Measurements from ENCODE around the gene ABLIM1.

The ABLIM1 gene

DNA sequence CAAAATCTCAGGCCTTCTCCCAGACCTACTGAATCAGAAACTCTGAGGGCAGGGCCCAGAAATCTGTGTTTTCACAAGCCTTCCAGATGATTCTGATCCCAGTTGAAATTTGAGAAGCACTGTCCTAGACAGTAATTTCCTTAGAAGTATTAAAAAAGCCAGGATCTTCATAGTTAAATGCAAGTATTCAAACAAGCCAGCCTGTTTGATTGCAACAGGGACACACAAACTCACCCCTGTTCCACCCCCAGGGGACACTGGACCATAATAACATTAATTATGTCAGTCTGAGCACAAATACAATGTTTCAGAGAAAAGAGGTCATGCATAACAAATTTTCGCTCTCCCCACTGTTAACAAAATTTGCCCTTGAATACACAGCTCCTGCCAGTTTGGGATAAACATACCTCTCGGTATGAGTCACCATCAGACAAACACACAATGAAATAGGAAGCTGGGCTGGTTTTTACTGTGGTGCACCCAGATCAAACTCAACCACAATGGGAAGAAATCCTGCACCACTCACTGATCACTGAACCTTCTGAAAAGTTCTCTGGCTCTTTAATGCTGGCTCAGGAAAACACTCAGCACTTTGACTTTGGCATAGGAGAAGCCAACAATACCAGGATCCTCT, 34.3 kb downstream of the ABLIM1 start:
- no peak for TF ChIP-seq ZFX (IDR thresholded peaks at IDR 0.05; ENCODE audit: borderline replicate concordance)
- TF ChIP-seq, protein P1, sequence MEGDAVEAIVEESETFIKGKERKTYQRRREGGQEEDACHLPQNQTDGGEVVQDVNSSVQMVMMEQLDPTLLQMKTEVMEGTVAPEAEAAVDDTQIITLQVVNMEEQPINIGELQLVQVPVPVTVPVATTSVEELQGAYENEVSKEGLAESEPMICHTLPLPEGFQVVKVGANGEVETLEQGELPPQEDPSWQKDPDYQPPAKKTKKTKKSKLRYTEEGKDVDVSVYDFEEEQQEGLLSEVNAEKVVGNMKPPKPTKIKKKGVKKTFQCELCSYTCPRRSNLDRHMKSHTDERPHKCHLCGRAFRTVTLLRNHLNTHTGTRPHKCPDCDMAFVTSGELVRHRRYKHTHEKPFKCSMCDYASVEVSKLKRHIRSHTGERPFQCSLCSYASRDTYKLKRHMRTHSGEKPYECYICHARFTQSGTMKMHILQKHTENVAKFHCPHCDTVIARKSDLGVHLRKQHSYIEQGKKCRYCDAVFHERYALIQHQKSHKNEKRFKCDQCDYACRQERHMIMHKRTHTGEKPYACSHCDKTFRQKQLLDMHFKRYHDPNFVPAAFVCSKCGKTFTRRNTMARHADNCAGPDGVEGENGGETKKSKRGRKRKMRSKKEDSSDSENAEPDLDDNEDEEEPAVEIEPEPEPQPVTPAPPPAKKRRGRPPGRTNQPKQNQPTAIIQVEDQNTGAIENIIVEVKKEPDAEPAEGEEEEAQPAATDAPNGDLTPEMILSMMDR (IDR thresholded peaks at IDR 0.05) = no peak
- no peak overlapping the region for H3K27ac ChIP-seq

DNA sequence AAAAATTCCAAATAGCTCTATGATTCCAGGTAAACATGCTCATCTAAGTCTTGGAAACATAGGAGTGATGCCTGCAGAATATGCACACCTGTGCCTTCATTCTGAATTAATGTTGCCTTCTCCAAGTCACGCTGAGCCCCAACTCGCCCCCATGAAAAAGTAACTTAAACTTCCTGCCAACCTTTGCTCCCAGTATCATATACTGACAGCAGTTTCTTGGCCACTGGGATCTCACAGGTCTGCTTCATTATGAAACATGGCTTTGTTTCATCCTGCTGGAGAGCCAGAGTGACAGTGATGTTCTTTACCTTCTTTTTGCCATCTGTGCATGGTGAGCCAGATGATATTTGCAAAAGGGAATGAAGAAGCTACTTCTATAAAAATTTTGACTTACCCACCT, 34.9 kb downstream of the ABLIM1 start:
- TF ChIP-seq, protein P1 (IDR thresholded peaks at IDR 0.05) = no peak
- no peak for TF ChIP-seq ZFX (IDR thresholded peaks at IDR 0.05; ENCODE audit: borderline replicate concordance)
- no peak overlapping the region for H3K27ac ChIP-seq

- TF ChIP-seq ZFX (IDR thresholded peaks at IDR 0.05; ENCODE audit: borderline replicate concordance) = no peak
- TF ChIP-seq, protein P1 (IDR thresholded peaks at IDR 0.05) = no peak
- H3K27ac ChIP-seq = no peak overlapping the region
These were observed 39.4 kb downstream of the ABLIM1 start for GRCh38 chr10:114618722-114619121.

DNA sequence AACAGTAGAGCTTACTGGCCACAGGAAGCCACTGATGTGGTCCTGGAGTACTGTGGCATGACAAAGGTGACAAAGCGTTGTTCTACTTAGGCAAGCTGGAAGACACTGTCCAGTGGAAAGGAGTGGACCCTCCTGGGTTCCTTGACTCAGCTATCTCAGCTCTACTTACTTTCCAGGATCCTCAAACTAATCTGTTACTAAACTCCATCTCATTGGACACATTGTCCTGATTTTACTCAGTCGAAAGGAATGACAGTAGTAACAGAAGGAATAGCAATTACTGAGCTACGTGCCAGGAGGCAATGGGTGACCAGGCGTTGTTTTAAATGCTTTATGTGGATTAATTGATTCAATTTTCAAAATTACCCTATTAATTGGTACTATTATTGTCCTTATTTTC, 41.6 kb downstream of the ABLIM1 start:
- no peak overlapping the region for H3K27ac ChIP-seq

DNA sequence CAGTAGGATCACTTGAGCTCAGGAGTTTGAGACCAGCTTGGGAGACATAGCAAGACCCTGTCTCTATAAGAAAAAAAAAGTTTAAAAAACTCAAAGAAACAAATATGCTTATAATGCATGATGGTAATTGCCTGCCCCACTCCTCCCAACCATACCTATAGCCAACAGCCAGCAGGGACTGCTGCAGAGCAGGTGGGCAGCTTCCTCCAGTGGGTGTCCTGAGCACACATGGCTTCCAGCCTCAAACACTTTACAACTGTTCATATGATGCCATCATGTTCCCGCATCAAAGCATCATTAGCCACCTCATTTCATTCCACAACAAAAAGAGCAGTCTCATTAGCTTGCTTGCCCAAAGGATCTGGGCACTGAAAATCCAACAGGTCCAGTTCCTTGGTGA, 42.0 kb downstream of the ABLIM1 start:
- TF ChIP-seq, protein P1 (IDR thresholded peaks at IDR 0.05) = no peak
- no peak for TF ChIP-seq ZFX (IDR thresholded peaks at IDR 0.05; ENCODE audit: borderline replicate concordance)
- no peak overlapping the region for H3K27ac ChIP-seq

More for the DNA sequence above, 41.6 kb downstream of the ABLIM1 start:
- TF ChIP-seq ZFX (IDR thresholded peaks at IDR 0.05; ENCODE audit: borderline replicate concordance) = no peak
- TF ChIP-seq, protein P1 (IDR thresholded peaks at IDR 0.05) = no peak

DNA sequence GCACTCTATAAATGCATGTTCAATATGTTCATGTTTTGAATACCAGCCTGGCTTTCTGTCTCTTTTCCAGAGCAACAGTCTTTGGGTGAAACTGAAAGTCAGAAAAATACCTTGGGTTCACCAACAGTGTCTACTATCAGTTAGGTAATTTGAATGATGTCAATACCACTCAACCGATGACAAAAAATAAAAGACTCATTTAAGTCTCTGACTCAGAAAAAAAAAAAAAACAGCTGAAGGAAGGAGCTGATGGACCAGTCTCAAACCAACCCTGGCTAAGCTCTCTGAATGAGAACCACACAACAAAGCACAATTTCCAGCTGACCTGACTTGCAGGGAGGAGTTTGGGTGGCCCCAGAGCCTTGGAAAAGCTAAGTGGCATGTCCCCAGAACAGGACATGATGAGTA, 42.5 kb downstream of the ABLIM1 start:
- no peak overlapping the region for H3K27ac ChIP-seq
- no peak for TF ChIP-seq ZFX (IDR thresholded peaks at IDR 0.05; ENCODE audit: borderline replicate concordance)
- TF ChIP-seq, protein P1 (IDR thresholded peaks at IDR 0.05) = no peak

- TF ChIP-seq ZFX (IDR thresholded peaks at IDR 0.05; ENCODE audit: borderline replicate concordance) = no peak
- peak overlapping the region; percentile 18; the same call in 1 of the 2 replicates for H3K27ac ChIP-seq
These were observed 44.7 kb downstream of the ABLIM1 start for GRCh38 chr10:114613237-114613979.

Measured in 22Rv1 (cell line).